ENCODE measurements around the gene NEURL1B. TPM values are rescaled to one million over a fixed set of nuclear protein-coding genes. Genes with fewer than 3 reads are reported as not detected.

The NEURL1B gene
- total RNA-seq, 4 donors from 2014 or later = 11.9 to 18.8 (median 15.6) TPM

DNA sequence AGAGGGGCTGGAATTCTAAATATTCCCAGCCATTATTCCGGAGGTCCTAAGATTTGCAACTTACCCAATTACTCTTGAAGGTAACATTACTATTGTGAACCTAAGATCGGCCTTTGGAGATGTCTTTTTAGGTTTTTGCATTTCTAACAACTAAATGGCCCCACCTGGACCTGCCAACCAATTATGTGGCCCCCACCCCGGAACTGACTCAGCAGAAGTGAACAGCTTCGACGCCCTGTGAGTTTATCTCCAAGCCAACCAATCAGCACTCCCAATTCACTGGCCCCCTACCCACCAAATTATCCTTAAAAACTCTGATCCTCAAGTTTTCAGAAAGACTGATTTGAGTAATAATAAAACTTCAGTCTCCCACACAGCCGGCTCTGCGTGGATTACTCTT is 62.9 kb downstream of the NEURL1B start:
- no peak for TF ChIP-seq POLR2A (IDR thresholded peaks at IDR 0.05)
- TF ChIP-seq, protein P1, sequence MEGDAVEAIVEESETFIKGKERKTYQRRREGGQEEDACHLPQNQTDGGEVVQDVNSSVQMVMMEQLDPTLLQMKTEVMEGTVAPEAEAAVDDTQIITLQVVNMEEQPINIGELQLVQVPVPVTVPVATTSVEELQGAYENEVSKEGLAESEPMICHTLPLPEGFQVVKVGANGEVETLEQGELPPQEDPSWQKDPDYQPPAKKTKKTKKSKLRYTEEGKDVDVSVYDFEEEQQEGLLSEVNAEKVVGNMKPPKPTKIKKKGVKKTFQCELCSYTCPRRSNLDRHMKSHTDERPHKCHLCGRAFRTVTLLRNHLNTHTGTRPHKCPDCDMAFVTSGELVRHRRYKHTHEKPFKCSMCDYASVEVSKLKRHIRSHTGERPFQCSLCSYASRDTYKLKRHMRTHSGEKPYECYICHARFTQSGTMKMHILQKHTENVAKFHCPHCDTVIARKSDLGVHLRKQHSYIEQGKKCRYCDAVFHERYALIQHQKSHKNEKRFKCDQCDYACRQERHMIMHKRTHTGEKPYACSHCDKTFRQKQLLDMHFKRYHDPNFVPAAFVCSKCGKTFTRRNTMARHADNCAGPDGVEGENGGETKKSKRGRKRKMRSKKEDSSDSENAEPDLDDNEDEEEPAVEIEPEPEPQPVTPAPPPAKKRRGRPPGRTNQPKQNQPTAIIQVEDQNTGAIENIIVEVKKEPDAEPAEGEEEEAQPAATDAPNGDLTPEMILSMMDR (IDR thresholded peaks at IDR 0.05) = no peak
- DNase-seq = no peak
- no peak overlapping the region for H3K27ac ChIP-seq
- intact Hi-C loops (cut with DNase I) = no loop called here
- WGBS, 2 donors = 83 to 86% methylated on average over 7 of the region's 7 CpGs
- no peaks in the 10 kb centered on the region for H3K9me3 ChIP-seq
- peaks cover 0 to 40% (median 0%) of the 10 kb centered on the region in 4 donors for H3K27me3 ChIP-seq
- H3K4me3 ChIP-seq = no peak overlapping the region
- H3K36me3 ChIP-seq = no peaks in the 10 kb centered on the region
- peaks cover 0 to 25% (median 7%) of the 10 kb centered on the region in 3 donors for H3K4me1 ChIP-seq

DNA sequence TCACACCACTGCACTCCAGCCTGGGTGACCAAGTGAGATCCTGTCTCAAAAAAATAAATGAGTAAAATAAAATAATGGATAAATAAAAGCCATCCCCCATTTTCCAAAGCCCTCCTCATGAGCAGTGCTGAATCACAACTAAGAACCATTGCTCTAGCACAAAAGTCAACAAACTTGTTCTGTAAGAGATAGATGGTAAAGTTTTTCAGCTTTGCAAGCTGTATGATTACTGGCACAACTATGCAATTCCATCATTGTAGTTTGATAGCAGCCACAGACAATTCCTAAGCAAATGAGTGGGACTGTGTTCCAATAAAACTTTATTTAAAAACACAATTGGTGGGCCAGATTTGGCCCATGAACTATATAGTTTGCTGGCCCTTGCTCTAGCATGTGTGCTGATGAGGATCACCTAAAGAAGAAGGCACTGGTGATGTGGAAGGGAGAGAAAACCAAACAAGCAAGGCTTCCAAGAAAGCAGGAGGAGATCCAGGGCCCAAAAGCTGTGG is 64.6 kb downstream of the NEURL1B start:
- H3K4me3 ChIP-seq = no peak overlapping the region
- peaks cover 0 to 20% (median 2%) of the 10 kb centered on the region in 3 donors for H3K4me1 ChIP-seq
- intact Hi-C loops (cut with DNase I) = no loop called here
- DNase-seq = no peak
- peaks cover 0 to 40% (median 0%) of the 10 kb centered on the region in 4 donors for H3K27me3 ChIP-seq
- TF ChIP-seq POLR2A (IDR thresholded peaks at IDR 0.05) = no peak
- TF ChIP-seq, protein P1 (IDR thresholded peaks at IDR 0.05) = no peak
- H3K27ac ChIP-seq = no peak overlapping the region
- H3K36me3 ChIP-seq = no peaks in the 10 kb centered on the region
- H3K9me3 ChIP-seq = no peaks in the 10 kb centered on the region

DNA sequence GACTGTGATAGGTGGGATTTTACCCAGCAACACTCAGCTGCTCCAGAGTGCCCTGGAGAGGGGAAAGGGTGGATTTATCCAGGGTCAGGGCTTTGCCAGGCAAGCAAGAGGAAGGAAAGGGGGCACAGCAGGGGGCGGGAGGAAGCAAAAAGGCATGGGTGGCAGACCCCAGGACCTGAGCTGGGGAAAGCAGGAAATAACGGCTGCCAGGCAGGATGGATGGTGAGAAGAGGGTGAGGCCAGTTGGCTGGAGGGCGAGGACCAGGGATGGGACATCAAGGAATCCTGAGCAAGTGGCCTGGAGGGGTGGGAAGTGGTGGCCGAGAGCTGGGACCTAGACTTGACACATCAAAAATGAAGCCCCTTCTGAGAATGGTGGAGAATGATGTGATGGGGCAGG is 65.7 kb downstream of the NEURL1B start:
- TF ChIP-seq, protein P1 (IDR thresholded peaks at IDR 0.05) = no peak
- no peak for TF ChIP-seq POLR2A (IDR thresholded peaks at IDR 0.05)
- no peak overlapping the region for H3K4me3 ChIP-seq
- H3K9me3 ChIP-seq = no peaks in the 10 kb centered on the region
- no peak for DNase-seq
- peaks cover 0 to 39% (median 0%) of the 10 kb centered on the region in 4 donors for H3K27me3 ChIP-seq
- no peak overlapping the region for H3K27ac ChIP-seq
- H3K36me3 ChIP-seq = no peaks in the 10 kb centered on the region
- H3K4me1 ChIP-seq = peaks cover 0 to 10% (median 0%) of the 10 kb centered on the region in 3 donors
- intact Hi-C loops (cut with DNase I) = no loop called here
- WGBS, 2 donors = 49 to 63% methylated on average over 3 to 4 of the region's 4 CpGs

DNA sequence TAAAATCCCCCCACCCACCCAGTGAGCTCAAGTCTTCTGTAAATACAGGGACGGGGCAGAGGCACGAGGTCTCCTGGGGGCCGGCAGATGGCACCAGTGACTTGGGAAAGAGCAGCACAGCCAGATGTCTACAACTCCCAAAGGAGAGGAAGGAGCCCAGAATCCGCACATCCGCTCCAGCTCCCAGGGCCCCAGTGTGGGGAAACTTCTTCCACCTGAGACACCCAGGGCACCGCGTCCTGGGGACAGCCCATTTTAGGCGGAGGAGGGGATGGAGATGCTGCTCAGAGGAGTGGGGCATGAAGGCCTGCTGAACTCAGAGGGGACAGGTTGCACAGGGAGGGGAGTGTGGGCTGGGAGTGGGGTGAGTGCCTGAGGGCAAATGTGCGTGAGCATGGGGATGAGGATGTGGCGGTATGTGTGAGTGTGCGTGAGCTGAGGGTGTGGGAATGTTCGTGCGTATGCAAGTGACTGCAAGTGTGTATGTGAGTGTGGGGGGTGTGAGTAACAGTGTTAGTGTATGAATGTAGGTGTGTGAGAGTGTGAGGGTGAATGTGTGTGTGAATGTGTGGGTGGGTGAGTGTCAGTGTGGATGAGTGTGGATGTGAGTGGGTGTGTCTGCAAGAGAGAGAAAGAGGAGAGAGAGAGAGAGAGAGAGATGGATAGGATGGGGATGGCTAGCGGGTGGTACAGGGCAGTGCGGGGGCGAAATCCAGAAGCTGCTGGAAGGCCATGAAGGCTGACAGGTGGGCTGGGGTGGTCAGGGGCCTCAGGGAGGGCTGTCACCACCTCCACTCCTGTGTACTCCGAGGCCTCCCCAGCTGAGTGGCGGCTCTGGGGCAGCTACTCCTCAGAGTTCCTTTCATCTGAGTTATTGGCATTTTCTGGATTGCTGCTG is 66.5 kb downstream of the NEURL1B start:
- no peak overlapping the region for H3K27ac ChIP-seq
- 44 to 56% methylated on average over 13 to 14 of the region's 18 CpGs for WGBS, 2 donors
- no peak overlapping the region for H3K4me3 ChIP-seq
- H3K9me3 ChIP-seq = no peaks in the 10 kb centered on the region
- TF ChIP-seq, protein P1 (IDR thresholded peaks at IDR 0.05) = peak in 3 of 6 experiments; percentile 27 to 52 (median 41)
- no peak for TF ChIP-seq POLR2A (IDR thresholded peaks at IDR 0.05)
- peaks cover 0 to 34% (median 0%) of the 10 kb centered on the region in 4 donors for H3K27me3 ChIP-seq
- intact Hi-C loops (cut with DNase I) = no loop called here
- no peak for DNase-seq
- H3K36me3 ChIP-seq = no peaks in the 10 kb centered on the region
- H3K4me1 ChIP-seq = peaks cover 0 to 10% (median 0%) of the 10 kb centered on the region in 3 donors

DNA sequence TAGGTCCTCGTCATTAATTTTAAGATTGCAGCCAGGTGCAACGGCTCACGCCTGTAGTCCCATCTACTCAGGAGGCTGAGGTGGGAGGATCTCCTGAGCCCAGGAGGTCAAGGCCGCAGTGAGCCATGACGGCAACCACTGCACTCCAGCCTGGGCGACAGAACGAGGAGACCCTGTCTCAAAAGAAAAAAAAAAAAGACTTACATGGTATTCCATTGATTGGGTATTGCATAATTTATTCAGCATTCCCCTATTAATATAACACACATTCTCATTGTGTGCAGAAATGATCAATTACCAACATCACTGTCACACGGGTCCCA is 67.1 kb downstream of the NEURL1B start:
- DNase-seq = no peak
- H3K9me3 ChIP-seq = no peaks in the 10 kb centered on the region
- intact Hi-C loops (cut with DNase I) = no loop called here
- TF ChIP-seq, protein P1 (IDR thresholded peaks at IDR 0.05) = no peak
- TF ChIP-seq POLR2A (IDR thresholded peaks at IDR 0.05) = no peak
- no peak overlapping the region for H3K27ac ChIP-seq
- WGBS, 2 donors = 69 to 89% methylated on average over 8 of the region's 8 CpGs
- H3K36me3 ChIP-seq = no peaks in the 10 kb centered on the region
- peaks cover 0 to 15% (median under 1%) of the 10 kb centered on the region in 3 donors for H3K4me1 ChIP-seq
- H3K4me3 ChIP-seq = no peak overlapping the region
- peaks cover 0 to 31% (median 0%) of the 10 kb centered on the region in 4 donors for H3K27me3 ChIP-seq
